Colonic mucosa (tissue), 4 donors: ENCODE measurements around the gene PPP1R37. TPM values are rescaled to one million over a fixed set of nuclear protein-coding genes. Genes with fewer than 3 reads are reported as not detected.

Experiments used
- DNase-seq: peaks from one replicate; pipeline ENCODE4 v3.0.0-alpha.2; 2020
- H3K27ac ChIP-seq: fragments of 200-600 bp; one replicate; pipeline ENCODE4 v1.8.0; 2021
- H3K27me3 ChIP-seq: fragments of 200-600 bp; one replicate; pipeline ENCODE4 v1.8.0; 2021
- H3K36me3 ChIP-seq: fragments of 200-600 bp; one replicate; pipeline ENCODE4 v1.8.0; 2021
- H3K4me1 ChIP-seq: fragments of 200-600 bp; one replicate; pipeline ENCODE4 v1.8.0; 2021; ENCODE audit warnings: mild to moderate bottlenecking
- H3K4me3 ChIP-seq: fragments of 200-600 bp; one replicate; pipeline ENCODE4 v1.8.0; 2021
- H3K9ac ChIP-seq, 2 donors: one replicate each; pipeline ENCODE4 v1.7.0; 2013; ENCODE audit warnings: control low read depth in 2 of 2, low read depth in 2 of 2, low read length in 2 of 2
- H3K9me3 ChIP-seq: fragments of 200-600 bp; one replicate; pipeline ENCODE4 v1.8.0; 2021
- intact Hi-C: fragments of 100-400 bp; cut with DNase I; formaldehyde crosslinking; loops from one replicate; pipeline ENCODE4 v1.14.1; 2022
- total RNA-seq, 2 donors: library from RNA; stranded (reverse); fragmentation: NEBNext Ultra II Directional in 1 of 2; extraction: Animal tissue kit (Norgen Biotek cat#: 25700) in 1 of 2; gene quantifications; one replicate each; pipeline ENCODE4 v1.2.1, GENCODE V29; 2021
- TF ChIP-seq, protein P1 (sequence below): fragments of 200-600 bp; IDR thresholded peaks from one replicate; pipeline ENCODE4 v1.8.0; 2022; ENCODE audit warnings: antibody characterized with exemption, mild to moderate bottlenecking
- donor health status: healthy.
- donor health status: DM: no; HTN: no; CAD: no.
- donor health status: DM: no; HTN: no; CAD: no.

Gene PPP1R37
- total RNA-seq, 2 donors from 2014 or later = 28.2 to 46.9 TPM

- TF ChIP-seq, protein P1, sequence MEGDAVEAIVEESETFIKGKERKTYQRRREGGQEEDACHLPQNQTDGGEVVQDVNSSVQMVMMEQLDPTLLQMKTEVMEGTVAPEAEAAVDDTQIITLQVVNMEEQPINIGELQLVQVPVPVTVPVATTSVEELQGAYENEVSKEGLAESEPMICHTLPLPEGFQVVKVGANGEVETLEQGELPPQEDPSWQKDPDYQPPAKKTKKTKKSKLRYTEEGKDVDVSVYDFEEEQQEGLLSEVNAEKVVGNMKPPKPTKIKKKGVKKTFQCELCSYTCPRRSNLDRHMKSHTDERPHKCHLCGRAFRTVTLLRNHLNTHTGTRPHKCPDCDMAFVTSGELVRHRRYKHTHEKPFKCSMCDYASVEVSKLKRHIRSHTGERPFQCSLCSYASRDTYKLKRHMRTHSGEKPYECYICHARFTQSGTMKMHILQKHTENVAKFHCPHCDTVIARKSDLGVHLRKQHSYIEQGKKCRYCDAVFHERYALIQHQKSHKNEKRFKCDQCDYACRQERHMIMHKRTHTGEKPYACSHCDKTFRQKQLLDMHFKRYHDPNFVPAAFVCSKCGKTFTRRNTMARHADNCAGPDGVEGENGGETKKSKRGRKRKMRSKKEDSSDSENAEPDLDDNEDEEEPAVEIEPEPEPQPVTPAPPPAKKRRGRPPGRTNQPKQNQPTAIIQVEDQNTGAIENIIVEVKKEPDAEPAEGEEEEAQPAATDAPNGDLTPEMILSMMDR = no peak
- H3K4me3 ChIP-seq = no peak overlapping the region
- intact Hi-C loops = no loop called here
- no peak overlapping the region for H3K27ac ChIP-seq
- H3K36me3 ChIP-seq = no peaks in the 10 kb centered on the region
- DNase-seq = peak; percentile 23
- no peaks in the 10 kb centered on the region for H3K4me1 ChIP-seq
- H3K9me3 ChIP-seq = no peaks in the 10 kb centered on the region
- no peak overlapping the region for H3K9ac ChIP-seq
- H3K27me3 ChIP-seq = no peaks in the 10 kb centered on the region
These were observed 77.4 kb downstream of the PPP1R37 start for GRCh38 chr19:45170146-45171106.

DNA sequence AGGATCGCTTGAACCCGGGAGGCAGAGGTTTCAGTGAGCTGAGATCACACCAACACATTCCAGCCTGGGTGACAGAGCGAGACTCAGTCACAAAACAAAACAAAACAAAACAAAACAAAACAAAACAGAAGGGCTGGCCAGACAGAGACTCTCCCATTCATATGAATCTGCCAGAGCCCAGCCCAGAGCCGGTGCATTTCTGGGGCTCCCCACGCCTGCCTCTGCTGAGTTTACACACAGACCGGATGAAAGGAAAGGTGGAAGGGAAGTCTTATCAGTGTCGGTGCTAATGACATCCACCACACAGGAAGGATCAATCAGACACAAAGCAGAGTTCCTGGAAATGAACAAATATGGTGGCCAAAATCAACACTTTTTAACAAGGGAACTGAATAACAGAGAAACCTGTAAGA, 78.2 kb downstream of the PPP1R37 start:
- Histone ChIP-seq H3K4me3 (no peak overlapping the region), H3K4me1 (no peaks in the 10 kb centered on the region)
- intact Hi-C loops = no loop called here

GRCh38 chr19:45172173-45172572, 79.2 kb downstream of the PPP1R37 start:
- no peak for DNase-seq
- no peaks in the 10 kb centered on the region for H3K4me1 ChIP-seq
- no peaks in the 10 kb centered on the region for H3K27me3 ChIP-seq
- peak overlapping the region in 1 of 2 donors; percentile 43 for H3K9ac ChIP-seq
- intact Hi-C loops = no loop called here
- H3K4me3 ChIP-seq = no peak overlapping the region
- H3K36me3 ChIP-seq = no peaks in the 10 kb centered on the region
- TF ChIP-seq, protein P1 = no peak
- no peaks in the 10 kb centered on the region for H3K9me3 ChIP-seq
- H3K27ac ChIP-seq = no peak overlapping the region

More for the DNA sequence above, 78.2 kb downstream of the PPP1R37 start:
- Histone ChIP-seq H3K36me3 (no peaks in the 10 kb centered on the region), H3K9ac (no peak overlapping the region), H3K27ac (peak overlapping the region; percentile 12), H3K27me3 (no peaks in the 10 kb centered on the region), H3K9me3 (no peaks in the 10 kb centered on the region)
- TF ChIP-seq, protein P1 = no peak
- DNase-seq = no peak

DNA sequence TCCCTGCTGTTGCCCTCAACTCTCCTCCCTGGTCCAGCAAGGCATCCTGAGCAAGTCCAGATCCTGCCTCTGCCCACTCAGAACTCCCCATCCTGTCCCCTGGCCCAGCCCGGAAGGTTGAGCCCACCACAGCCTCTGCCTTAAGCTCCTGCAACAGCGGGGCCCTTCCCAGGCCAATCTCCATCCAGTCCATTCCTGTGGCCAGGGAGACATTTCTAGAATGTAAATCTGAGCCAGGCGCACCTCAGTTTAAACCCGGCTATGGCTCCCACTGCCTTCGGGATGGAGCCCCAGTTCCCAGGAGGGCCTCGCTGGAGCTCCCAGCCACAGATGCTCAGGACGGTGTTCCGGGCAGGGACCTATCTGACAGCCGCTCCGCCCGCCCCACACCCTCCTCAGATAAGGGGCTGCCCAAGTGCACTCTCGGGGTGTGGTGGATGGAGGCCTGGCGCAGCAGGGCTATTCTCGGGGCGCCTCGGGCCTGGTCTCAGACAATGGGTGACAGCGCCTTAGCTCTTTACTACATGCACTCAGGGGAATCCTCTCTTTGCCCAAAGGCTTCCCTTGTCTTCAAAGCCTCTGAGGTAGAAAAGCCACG, 79.7 kb downstream of the PPP1R37 start:
- Histone ChIP-seq H3K36me3 (no peaks in the 10 kb centered on the region), H3K27me3 (no peaks in the 10 kb centered on the region), H3K4me3 (no peak overlapping the region), H3K4me1 (no peaks in the 10 kb centered on the region), H3K9ac (peak overlapping the region in 1 of 2 donors; percentile 43), H3K27ac (no peak overlapping the region), H3K9me3 (no peaks in the 10 kb centered on the region)
- DNase-seq = no peak
- intact Hi-C loops = no loop called here
- TF ChIP-seq, protein P1 = no peak

GRCh38 chr19:45173816-45174215, 80.8 kb downstream of the PPP1R37 start:
- no peak for DNase-seq
- intact Hi-C loops = no loop called here

More at GRCh38 chr19:45173816-45174215, 80.8 kb downstream of the PPP1R37 start:
- Histone ChIP-seq H3K27ac (no peak overlapping the region), H3K27me3 (no peaks in the 10 kb centered on the region), H3K4me1 (no peaks in the 10 kb centered on the region), H3K9ac (no peak overlapping the region), H3K4me3 (no peak overlapping the region), H3K36me3 (no peaks in the 10 kb centered on the region), H3K9me3 (no peaks in the 10 kb centered on the region)
- TF ChIP-seq, protein P1 = no peak
